ENCODE data around the gene SALL3. TPM values are rescaled to one million over a fixed set of nuclear protein-coding genes. Genes with fewer than 3 reads are reported as not detected.

The SALL3 gene
- total and polyA plus RNA-seq, 2 of the 4 experiments (the other 2 are of a cell fraction) = not detected

DNA sequence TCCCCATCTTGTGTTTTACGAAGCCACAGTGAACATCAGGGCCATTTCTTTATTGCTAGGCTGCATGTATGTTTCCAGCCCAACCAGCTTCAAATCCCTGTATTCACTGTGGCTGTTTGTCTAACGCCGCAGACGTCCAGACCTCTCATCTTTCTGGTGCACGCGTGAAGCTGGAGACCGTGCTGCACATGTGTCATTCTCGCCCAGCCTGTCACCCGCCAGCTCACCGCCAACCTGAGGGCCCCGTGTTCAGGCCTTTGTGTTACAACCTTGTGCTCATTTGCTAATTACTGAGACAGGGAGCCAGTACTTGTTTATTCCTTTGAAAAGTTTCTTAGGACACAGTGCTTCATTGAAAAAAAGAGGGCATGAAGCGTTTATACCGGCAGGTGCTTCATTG is 21.4 kb downstream of the SALL3 start:
- ChIA-PET CTCF (no interaction called here), POLR2A (ENCODE audit: unreplicated experiment) (no interaction called here)
- Histone ChIP-seq H3K9me1 (ENCODE audit: insufficient read depth, low read length) (no peaks in the 10 kb centered on the region), H4K8ac (ENCODE audit: low read depth in 2 of 2, low read length in 2 of 2) (no peak overlapping the region), H3K4me2 (ENCODE audit: low read depth, low read length) (no peak overlapping the region), H3K4ac (ENCODE audit: low read depth, low read length) (no peak overlapping the region), H4K91ac (ENCODE audit: insufficient read depth, low read depth, low read length) (no peak overlapping the region), H2AFZ (replicated peaks; ENCODE audit: low read length, poor library complexity) (no peak overlapping the region), H3K9me3 (ENCODE audit: control insufficient read depth, insufficient read depth, low read length) (peaks cover 3% of the 10 kb centered on the region; the same call in 1 of the 2 replicates), H2AK5ac (ENCODE audit: low read depth, low read length) (no peak overlapping the region), H3K23ac (ENCODE audit: low read depth, low read length) (no peak overlapping the region), H2AK9ac (replicated peaks; ENCODE audit: low read depth, low read length, poor library complexity) (no peak overlapping the region), H3K14ac (replicated peaks; ENCODE audit: low read depth, low read length) (no peak overlapping the region), H2BK15ac (ENCODE audit: low read depth, low read length) (no peak overlapping the region), H3K18ac (ENCODE audit: low read depth, low read length) (no peak overlapping the region), H4K5ac (ENCODE audit: low read depth, low read length) (no peak overlapping the region), H3K4me3 (ENCODE audit: insufficient read depth, low read depth, low read length) (no peak overlapping the region), H3K79me1 (ENCODE audit: low read depth in 1 of 2, low read length in 2 of 2) (no peaks in the 10 kb centered on the region), H2BK20ac (ENCODE audit: low read depth, low read length) (no peak overlapping the region), H3K9ac (ENCODE audit: low read depth, low read length) (no peak overlapping the region), H3K56ac (ENCODE audit: extremely low read depth, insufficient read depth, low read length) (no peak overlapping the region), H2BK5ac (ENCODE audit: low read depth, low read length, poor library complexity, severe bottlenecking) (no peak overlapping the region), H3K36me3 (ENCODE audit: control insufficient read depth, insufficient read depth, low read length) (no peaks in the 10 kb centered on the region), H4K20me1 (ENCODE audit: insufficient read depth, low read length) (no peaks in the 10 kb centered on the region), H3K4me1 (ENCODE audit: control insufficient read depth, insufficient read depth, low read length) (no peaks in the 10 kb centered on the region), H2BK120ac (ENCODE audit: low read depth, low read length) (no peak overlapping the region), H3K27ac (ENCODE audit: insufficient read depth, low read length) (no peak overlapping the region), H3K27me3 (ENCODE audit: control insufficient read depth, insufficient read depth, low read length) (no peaks in the 10 kb centered on the region)
- no peak for DNase-seq
- no peak for ATAC-seq (ENCODE audit: low read depth)
- in situ Hi-C loops (cut with MboI; ENCODE audit: low sequenced_read_pairs) = no loop called here
- intact Hi-C loops (cut with micrococcal nuclease) = no loop called here
- no TSS peak for BruUV-seq (replicated peaks)
- TF ChIP-seq BHLHE40 (IDR thresholded peaks at IDR 0.05; ENCODE audit: low read depth, low read length) (no peak), CHD1 (IDR thresholded peaks at IDR 0.05; ENCODE audit: low read depth, low read length) (no peak), CTCF (conservative IDR thresholded peaks at IDR 0.05; ENCODE audit: low read depth, low read length) (no peak), RAD21 (IDR thresholded peaks at IDR 0.05; ENCODE audit: low read length) (no peak), FOS (IDR thresholded peaks at IDR 0.05; ENCODE audit: low read depth, low read length) (no peak), USF2 (IDR thresholded peaks at IDR 0.05; ENCODE audit: low read depth, low read length) (no peak), RFX5 (IDR thresholded peaks at IDR 0.05; ENCODE audit: low read depth, low read length) (no peak), MAFK (IDR thresholded peaks at IDR 0.05; ENCODE audit: low read depth, low read length) (no peak), MAZ (IDR thresholded peaks at IDR 0.05; ENCODE audit: borderline replicate concordance, low read depth, low read length) (no peak), RCOR1 (IDR thresholded peaks at IDR 0.05; ENCODE audit: insufficient replicate concordance, low read length) (no peak), POLR2A (IDR thresholded peaks at IDR 0.05; ENCODE audit: low read depth, low read length) (no peak), NFE2L2 (IDR thresholded peaks at IDR 0.05; ENCODE audit: low read depth, low read length) (no peak), SMC3 (IDR thresholded peaks at IDR 0.05; ENCODE audit: low read depth, low read length) (no peak), MXI1 (IDR thresholded peaks at IDR 0.05; ENCODE audit: borderline replicate concordance, low read depth, low read length) (no peak), CEBPB (IDR thresholded peaks at IDR 0.05; ENCODE audit: low read depth, low read length) (no peak)
- TF ChIP-seq, protein P1, sequence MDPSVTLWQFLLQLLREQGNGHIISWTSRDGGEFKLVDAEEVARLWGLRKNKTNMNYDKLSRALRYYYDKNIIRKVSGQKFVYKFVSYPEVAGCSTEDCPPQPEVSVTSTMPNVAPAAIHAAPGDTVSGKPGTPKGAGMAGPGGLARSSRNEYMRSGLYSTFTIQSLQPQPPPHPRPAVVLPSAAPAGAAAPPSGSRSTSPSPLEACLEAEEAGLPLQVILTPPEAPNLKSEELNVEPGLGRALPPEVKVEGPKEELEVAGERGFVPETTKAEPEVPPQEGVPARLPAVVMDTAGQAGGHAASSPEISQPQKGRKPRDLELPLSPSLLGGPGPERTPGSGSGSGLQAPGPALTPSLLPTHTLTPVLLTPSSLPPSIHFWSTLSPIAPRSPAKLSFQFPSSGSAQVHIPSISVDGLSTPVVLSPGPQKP (IDR thresholded peaks at IDR 0.05; ENCODE audit: borderline replicate concordance, low read depth, low read length) = no peak
- 79% methylated on average over 9 of the region's 13 CpGs; no CpG with 5 or more reads in 1 of the 2 experiments for WGBS, 2 experiments (ENCODE audit: extremely low coverage in 2 of 2, insufficient read length in 1 of 2)
- dilution Hi-C loops (cut with HindIII; ENCODE audit: low sequenced_read_pairs, unreplicated experiment) = no loop called here
